Daoy (cell line): ENCODE data around the gene SMOC1. TPM values are rescaled to one million over a fixed set of nuclear protein-coding genes. Genes with fewer than 3 reads are reported as not detected.

ENCODE experiments used
- DNase-seq: peaks from one replicate; pipeline ENCODE4 v3.0.0-alpha.2; 2015; ENCODE audit warnings: low read depth
- total RNA-seq: library from RNA; depleted of rRNA; stranded (reverse); fragments of >200 nt; shearing (Covaris generic); gene quantifications from 2 replicates; pipeline ENCODE4 v1.2.3, GENCODE V29; 2014

The SMOC1 gene
- total RNA-seq, 1 experiment from 2014 or later, result 5.9 TPM

- DNase-seq, result no peak
Measured at GRCh38 chr14:70034257-70034656, 155.0 kb downstream of the SMOC1 start.

DNA sequence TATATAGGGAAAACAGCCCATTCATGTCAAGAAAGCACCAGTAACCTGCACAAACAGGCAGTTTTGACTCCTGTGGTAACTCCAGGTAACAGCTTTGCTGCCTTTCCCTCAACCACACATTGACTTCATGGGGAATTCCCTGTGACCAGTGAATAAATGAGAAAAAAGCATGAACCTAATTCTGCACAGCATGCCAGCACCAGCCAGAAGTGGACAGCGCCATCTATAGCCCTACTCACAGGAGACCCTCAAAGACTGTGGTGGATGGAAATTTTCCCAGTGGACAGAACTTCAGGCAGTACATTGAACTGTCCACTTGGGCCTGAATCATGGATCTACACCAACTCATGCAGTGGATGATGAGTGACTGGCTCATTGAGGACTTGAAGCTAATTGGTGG lies 157.4 kb downstream of the SMOC1 start:
- peak; percentile 44 for DNase-seq

- DNase-seq, result no peak
Measured at GRCh38 chr14:70043001-70043400, 163.8 kb downstream of the SMOC1 start.

DNA sequence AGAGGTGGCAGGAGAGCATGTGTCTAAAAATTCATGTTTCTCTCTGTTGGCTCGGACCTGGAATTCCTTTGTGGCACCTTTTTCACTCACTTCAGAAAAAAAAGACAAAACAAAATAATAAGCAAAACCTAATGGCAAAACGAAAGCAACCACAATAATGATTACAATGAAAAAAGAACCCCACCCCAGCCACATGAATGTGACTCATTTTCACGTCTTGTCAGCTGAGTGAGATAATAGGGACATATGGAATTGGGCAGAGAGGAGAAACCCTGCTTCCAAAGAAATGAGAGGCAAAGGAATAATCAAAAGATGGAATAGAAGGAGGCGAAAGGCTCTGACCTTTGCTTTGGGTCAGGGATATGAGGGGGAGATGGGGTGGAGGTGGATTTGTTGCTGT lies 166.1 kb downstream of the SMOC1 start:
- DNase-seq, result peak; percentile 45

- peak; percentile 91 for DNase-seq
Measured at GRCh38 chr14:70045844-70046535, 166.8 kb downstream of the SMOC1 start.

DNA sequence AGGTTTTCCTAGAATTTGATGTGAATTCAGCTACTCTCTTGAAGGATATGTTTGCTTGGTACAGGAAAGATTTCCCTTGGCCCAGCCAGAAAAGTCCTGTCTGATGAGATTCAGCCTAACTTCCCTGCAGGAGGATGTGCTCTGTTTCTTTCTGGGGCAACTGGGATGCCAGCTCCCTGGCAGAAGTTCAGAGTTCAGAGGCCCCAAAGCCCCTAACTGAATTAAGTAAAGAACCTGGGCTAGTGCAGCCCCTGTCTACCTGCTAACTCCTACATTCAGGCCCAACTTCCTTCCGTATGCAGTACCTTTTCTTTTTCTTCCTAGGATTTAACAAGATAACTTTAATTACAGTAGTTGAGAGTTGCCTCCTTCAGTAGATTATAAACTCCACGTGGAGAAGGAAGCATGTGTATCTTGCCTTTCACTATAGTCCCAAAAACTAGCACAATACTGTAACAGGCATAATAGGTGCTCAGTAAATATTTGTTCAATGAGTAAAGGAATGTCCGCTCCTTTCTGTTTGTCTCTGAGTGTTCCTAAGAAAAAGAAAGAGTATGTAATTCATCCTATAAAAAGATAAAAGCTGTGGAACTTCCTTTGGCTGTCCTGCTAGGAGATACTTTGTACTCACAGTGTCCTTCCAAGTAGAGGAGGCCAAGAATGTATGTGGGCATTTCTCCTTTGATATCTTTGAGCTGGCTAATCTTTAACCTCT lies 168.5 kb downstream of the SMOC1 start:
- DNase-seq, result no peak

DNA sequence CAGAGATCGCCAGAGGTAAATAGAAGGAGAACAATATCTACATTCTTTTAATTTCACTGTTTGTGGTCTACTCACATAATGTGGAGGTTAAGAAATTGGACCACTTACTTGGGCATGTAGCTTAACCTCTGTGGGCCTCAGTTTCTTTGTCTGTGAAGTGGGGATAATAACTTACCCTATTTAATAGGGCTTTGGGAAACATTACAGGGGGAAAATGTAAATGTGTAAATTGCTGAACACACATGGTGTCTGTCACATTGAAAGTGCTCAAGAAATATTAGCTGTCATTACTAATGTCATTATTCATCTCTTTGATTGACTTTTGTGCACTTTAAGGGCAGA lies 169.1 kb downstream of the SMOC1 start:
- DNase-seq, result no peak

GRCh38 chr14:70049605-70050004 lies 170.4 kb downstream of the SMOC1 start:
- DNase-seq, result no peak

- DNase-seq, result no peak
Measured at GRCh38 chr14:70050136-70050535, 170.9 kb downstream of the SMOC1 start.

GRCh38 chr14:70052990-70053389 lies 173.8 kb downstream of the SMOC1 start:
- DNase-seq, result peak; percentile 32

DNA sequence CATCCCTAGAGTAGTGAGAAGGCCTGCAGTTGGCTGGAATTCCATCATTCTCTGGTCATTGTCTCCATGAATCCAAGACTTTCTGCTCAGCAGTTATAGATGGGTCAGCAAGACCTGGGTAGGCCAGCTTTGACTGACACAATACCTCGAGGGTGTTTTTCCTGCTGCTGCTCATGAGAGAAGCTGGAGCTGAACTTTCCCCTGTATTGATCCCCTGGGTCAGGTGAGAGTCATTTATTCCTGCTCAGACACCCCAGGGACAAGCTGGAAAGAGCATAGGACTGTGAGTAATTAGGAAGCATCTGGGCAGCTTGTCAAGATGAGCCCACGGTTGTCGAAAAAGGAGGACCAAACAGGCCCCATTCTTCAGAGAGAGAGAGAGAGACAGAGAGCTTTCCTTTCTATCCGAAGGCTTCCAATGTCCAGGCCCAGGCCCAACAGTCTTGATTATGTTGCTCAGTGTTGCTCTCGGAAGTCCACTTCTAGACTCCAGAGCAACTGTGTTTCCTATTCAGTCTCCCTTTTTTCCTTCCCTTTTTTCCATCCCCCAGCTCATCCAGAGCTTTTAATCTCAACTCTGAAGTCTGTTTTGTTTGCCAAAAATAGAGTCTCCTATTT lies 178.4 kb downstream of the SMOC1 start:
- no peak for DNase-seq

DNA sequence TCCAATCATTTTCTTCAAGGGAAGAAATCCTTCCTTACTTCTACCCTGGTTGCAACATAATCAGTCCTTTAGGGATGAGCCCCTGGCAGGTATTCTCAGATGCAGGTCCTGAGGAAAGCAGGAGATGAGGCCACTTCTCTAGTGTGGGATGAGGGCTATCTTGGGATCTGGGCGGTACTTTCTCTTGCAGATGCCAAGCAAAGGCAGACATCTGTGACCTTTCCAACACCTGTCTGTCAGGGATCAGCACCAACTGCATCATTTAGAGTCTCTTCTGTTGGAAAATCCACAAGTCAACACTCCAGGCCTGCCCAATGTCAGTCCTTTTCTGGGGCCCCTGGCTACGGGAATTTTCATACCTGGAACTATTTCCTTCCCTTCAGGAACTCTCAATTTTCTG lies 180.3 kb downstream of the SMOC1 start:
- DNase-seq, result no peak

- DNase-seq, result peak; percentile 73
Measured at GRCh38 chr14:70061108-70061507, 181.9 kb downstream of the SMOC1 start.

DNA sequence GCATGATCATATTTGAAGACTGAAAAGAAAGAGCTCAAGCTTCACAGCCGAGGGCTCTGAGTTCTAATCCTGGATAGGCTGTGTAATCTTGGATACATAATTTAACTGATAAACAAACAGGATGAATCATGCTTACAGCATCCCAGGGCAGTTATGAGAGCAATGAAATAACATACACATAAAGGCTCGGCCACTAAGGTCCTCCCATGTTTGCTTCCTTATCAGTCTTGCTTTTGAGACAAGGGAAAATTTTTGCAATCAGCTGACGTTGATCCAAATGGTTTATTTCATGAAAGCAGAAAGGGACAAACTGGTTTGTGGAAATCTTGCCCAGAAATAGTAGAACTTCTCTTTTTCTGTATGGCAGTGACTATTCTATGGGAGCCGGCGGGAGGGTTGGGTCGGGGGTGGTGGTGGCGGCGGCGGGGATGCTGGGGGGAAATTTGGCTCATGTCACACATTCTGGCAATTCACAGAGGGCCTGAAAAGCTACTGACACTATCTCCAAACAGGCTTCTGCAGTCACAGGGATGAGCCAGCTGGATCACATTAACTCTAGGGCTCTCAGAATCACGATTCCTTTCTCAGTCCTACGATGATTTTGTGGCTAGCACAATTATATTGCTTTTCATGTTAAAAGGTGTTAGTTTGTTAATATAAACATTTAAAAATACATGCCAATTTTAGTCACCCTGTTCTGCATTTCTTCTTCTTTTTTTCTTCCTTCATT lies 185.1 kb downstream of the SMOC1 start:
- DNase-seq, result no peak

- no peak for DNase-seq
Measured at GRCh38 chr14:70067810-70068209, 188.6 kb downstream of the SMOC1 start.

- DNase-seq, result no peak
Measured at GRCh38 chr14:70069186-70069585, 190.0 kb downstream of the SMOC1 start.

DNA sequence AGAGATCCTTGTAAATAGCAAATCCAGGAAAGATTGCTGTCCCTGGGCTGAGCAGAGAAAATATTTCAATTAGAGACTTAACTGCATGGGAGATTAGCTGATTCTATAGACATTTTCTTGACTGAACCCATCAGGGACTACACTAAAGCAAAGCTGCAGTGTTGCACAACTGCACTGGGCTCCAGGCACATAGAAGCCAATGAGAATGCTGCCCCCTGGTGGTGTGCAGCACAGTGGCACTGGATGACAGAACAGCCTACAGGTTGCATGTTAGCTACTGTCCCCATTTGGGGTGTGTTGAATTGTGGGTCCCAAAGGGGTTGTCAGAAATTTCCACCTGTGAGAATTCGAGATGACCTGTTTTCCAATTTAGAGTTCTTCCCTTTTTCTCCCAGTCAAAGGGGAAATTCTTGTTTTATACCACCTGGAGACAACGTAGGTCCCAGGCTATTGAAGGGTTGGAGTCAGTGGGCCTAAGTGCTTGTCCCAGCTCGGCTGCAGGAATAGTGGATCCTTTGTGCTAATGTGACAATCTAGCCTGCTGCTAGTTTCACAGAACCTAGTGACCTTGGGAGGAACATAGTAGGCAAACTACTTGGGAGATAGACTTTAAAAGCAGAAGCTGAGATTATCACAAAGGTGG lies 194.8 kb downstream of the SMOC1 start:
- DNase-seq, result peak; percentile 80

GRCh38 chr14:70077005-70077404 lies 197.8 kb downstream of the SMOC1 start:
- DNase-seq, result no peak

DNA sequence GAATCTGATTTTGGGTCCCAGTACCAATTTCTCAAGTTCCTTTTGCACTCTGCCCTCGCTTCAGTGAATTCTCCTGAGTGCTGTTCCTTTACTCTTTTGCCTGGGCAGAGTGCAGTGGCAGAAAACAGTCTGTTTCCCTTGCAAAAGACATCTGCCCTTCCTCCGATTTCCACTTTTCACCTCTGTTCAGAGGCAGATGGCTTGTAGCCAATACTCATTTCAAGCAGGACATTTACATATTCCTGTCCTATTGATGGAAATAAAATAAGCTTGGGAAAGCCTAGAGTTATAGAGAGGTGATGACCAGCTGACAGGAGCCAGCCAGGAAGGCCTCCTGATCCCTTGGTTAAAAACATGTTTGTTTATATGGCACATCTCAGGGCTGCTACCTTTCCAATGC lies 198.5 kb downstream of the SMOC1 start:
- DNase-seq, result no peak

- no peak for DNase-seq
Measured at GRCh38 chr14:70078329-70078728, 199.1 kb downstream of the SMOC1 start.

DNA sequence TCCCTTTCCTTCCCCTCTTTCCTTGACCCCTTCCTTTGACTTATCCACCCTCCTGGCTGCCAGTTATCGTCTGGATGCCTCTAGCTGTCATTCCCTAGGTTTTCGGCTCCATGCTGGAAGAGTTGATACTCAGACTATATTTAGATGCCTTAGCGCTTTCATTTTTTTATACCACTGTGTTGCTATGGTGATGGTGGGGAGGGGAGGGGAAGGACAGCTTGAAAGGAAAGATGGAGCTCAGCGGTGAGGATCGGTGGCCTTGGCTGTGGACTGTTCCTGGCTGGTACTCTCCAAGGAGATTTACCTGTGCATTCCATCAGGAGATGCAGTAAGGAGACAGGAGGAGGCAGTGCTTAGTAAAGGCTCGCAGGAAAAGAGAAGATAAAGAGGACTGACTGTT lies 200.9 kb downstream of the SMOC1 start:
- DNase-seq, result no peak
